HepG2 (cell line): ENCODE measurements around the gene OAT.

Source experiments
- ASH2L ChIP-seq: fragments of 300-600, 200-600 bp; sonication (generic); IDR thresholded peaks from 2 replicates; pipeline ENCODE4 v1.7.0; 2017; ENCODE audit warnings: low read depth, mild to moderate bottlenecking, moderate library complexity, mixed read lengths, low read length; ENCODE audit not compliant: insufficient read length
- CTCF ChIP-seq: sonication (generic); formaldehyde crosslinking; IDR thresholded peaks from 2 replicates; pipeline ENCODE4 v1.5.0; 2020; ENCODE audit warnings: mild to moderate bottlenecking, missing genetic modification reagents, moderate library complexity
- EED ChIP-seq: sonication (generic); formaldehyde crosslinking; IDR thresholded peaks from 2 replicates; pipeline ENCODE4 v1.5.0; 2020; ENCODE audit warnings: mild to moderate bottlenecking, missing genetic modification reagents
- HNRNPK ChIP-seq: fragments of 200-400 bp; formaldehyde crosslinking; IDR thresholded peaks from 2 replicates; pipeline ENCODE4 v1.6.1; 2018; ENCODE audit warnings: low read length, low read depth, moderate library complexity, mild to moderate bottlenecking; ENCODE audit not compliant: poor library complexity, severe bottlenecking
- REST ChIP-seq, 2 experiments: IDR thresholded peaks; 2 replicates each; pipeline ENCODE4 v1.6.1; 2011 to 2012; ENCODE audit warnings: low read length in 2 of 2, borderline replicate concordance in 1 of 2, low read depth in 1 of 2, mild to moderate bottlenecking in 1 of 2, moderate library complexity in 1 of 2
- ZNF20 ChIP-seq: sonication (generic); formaldehyde crosslinking; IDR thresholded peaks from 2 replicates; pipeline ENCODE4 v1.4.0; 2020; ENCODE audit warnings: mild to moderate bottlenecking, moderate library complexity, missing genetic modification reagents
- TF ChIP-seq, protein P1 (sequence below), 2 experiments: sonication (generic) in 1 of 2; formaldehyde crosslinking in 1 of 2; IDR thresholded peaks; 2 replicates each; pipeline versions ENCODE4 v1.5.1 to v1.6.1; 2011 to 2020; ENCODE audit warnings: borderline replicate concordance in 1 of 2, low read depth in 1 of 2, low read length in 1 of 2, mild to moderate bottlenecking in 1 of 2, missing genetic modification reagents in 1 of 2, moderate library complexity in 1 of 2

- TF ChIP-seq, protein P1, sequence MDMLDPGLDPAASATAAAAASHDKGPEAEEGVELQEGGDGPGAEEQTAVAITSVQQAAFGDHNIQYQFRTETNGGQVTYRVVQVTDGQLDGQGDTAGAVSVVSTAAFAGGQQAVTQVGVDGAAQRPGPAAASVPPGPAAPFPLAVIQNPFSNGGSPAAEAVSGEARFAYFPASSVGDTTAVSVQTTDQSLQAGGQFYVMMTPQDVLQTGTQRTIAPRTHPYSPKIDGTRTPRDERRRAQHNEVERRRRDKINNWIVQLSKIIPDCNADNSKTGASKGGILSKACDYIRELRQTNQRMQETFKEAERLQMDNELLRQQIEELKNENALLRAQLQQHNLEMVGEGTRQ (IDR thresholded peaks at IDR 0.05; ENCODE audit: low read depth, low read length) = no peak
- TF ChIP-seq, protein P1 (CRISPR knock-in tag; IDR thresholded peaks at IDR 0.05; ENCODE audit: borderline replicate concordance) = no peak
- TF ChIP-seq EED (CRISPR knock-in tag) (no peak), REST (IDR thresholded peaks at IDR 0.05; ENCODE audit: borderline replicate concordance in 1 of 2, low read depth in 1 of 2, low read length in 2 of 2) (no peak), CTCF (no peak), HNRNPK (no peak), ASH2L (no peak), ZNF20 (CRISPR knock-in tag) (no peak)
These were observed 50.8 kb downstream of the OAT start for GRCh38 chr10:124367936-124368335.
